ENCODE measurements around the gene CTNNA2.

CTNNA2 gene

DNA sequence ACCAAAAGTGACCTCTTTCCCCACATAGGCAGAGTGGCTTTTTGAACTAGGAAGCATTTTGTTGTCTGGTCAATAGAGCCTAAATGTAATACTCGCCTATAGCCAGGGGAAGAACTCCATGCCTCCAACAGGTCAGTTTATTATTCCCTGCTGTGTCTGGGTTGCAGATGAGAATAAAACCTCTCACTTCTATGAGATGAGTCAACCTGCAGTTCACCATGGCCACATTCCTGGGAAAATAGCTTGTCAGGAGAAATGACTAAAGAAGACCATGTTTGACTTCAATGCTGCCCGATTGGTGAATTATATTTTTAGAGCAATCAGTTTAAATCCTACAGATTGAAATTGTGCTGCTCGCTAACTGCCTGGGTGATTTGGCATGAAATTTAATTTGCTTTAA is 838.4 kb downstream of the CTNNA2 start:
- no peak for DNase-seq

GRCh38 chr2:80354858-80355257 is 842.0 kb downstream of the CTNNA2 start:
- no peak for DNase-seq

DNA sequence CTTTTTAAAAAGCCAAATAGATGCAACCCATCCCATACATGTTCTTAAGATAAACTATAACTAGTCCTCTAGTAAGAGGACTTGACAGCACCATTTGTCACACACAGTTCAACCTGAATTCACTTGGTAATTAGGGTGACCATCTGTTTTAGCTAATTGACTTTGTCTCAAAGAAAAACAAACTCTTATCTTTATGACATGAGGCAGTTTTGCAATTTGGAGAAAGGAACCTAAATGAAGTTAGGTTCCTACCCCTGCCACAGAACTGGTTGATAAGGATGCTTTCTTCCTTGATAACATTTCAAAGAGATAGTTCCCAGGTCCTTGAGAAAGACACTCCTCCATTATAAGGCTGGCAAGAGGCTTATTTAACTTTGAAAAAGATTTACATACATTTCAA is 849.1 kb downstream of the CTNNA2 start:
- DNase-seq, result no peak

DNA sequence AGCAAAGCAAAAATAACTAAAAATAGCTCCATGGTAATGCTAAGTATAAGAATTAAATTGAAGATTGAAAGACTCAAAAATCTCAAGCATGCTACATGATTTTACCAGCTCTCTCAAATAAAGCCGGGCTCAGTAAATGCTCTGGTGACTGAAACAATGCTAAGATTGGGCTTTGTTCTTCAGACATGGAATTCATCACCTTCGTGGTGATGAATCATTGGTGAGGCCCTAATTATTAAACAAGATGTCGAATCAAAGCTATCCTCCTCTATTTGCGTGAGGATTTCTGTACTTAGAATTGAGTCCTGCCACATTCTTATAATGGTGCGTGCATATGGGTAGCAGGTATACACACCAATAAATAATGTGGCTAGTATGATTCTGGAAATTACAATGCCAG is 850.5 kb downstream of the CTNNA2 start:
- no peak for DNase-seq

DNA sequence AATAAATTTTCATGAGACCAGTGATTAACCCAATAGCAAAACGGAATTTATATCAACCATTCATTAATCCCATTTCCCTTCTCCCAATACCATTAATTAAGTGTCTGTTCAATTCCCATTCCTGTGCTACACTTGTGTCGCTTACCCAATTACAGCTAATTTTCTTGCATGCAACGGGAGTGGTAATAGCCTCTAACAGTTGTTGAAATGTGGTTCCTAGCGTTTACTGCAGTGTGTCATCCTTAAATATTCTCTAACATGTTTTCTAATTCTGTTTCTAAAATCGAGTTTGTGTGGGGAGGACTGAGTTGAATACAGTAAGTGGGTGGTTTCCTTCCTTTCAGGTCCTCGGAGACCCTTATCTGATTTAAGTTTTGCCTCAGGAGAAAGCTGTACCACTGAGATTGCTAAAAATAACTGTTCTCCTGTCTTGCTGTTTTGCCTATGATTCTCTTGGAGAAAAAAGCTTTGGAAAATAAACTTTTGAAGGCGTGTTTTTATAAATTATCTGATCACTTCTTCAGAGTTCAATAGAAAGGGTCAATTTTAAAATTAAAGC is 851.0 kb downstream of the CTNNA2 start:
- no peak for DNase-seq

- DNase-seq, result no peak
Observed at GRCh38 chr2:80364524-80365212, 851.8 kb downstream of the CTNNA2 start.

GRCh38 chr2:80365762-80366161 is 852.9 kb downstream of the CTNNA2 start:
- no peak for DNase-seq

GRCh38 chr2:80370375-80371009 is 857.6 kb downstream of the CTNNA2 start:
- no peak for DNase-seq

GRCh38 chr2:80374105-80374504 is 861.3 kb downstream of the CTNNA2 start:
- DNase-seq, result no peak

DNA sequence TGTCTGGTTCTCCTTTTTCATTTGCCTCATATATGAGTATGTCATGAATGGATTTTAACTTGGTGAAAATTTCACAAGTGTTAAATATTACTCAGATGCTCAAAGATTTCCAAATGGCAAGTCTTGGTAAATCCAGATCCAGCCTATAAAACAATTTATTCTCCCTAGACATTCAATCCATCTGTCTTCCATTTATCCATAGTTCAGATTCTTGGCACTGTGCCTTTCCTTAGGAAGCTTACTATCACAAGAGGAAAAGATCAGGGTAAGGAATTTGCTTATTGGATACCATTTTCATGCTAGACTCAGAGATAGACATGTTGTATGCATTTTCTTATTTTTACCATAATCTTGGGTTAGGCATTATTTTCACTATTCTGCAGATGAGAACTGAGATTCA is 864.2 kb downstream of the CTNNA2 start:
- DNase-seq, result no peak

GRCh38 chr2:80380736-80381135 is 867.9 kb downstream of the CTNNA2 start:
- no peak for DNase-seq

DNA sequence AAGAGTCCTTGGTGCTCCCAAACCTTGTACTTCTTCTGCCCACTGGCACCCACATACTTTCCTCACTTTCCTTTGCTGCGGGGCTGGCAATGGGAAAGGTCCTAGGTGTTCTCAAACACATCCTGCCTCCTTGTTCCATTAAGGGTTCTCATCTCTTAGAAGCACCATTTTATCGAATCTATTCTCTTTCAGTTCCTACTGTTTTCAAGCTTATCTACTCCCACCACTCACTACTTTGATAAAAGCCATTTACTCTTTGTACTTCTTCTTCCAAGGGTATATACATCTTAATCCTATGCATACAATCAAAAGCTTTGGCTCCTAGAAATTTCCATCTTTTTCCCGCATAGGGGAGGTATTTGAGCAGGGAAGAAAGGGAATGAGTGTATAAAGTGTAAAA is 868.8 kb downstream of the CTNNA2 start:
- DNase-seq, result no peak

DNA sequence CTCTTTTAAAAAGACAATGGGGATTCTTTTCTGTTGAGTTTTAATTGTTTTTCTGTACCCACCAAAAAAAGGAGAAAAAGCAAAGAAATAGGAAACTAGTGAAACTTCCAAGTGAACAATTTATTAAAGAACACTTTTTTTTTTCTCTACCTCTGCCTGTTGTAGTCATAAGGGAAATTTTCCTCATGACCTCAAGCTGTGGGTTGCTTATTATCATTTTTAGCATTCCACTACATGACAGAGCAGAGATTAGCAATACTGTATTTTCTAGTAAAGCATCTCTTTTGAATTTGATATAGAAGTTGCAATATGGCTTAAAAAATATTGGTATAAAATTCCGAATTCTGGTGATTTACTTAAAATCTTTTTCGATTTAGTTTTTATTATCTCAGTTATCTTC is 879.6 kb downstream of the CTNNA2 start:
- DNase-seq, result no peak

DNA sequence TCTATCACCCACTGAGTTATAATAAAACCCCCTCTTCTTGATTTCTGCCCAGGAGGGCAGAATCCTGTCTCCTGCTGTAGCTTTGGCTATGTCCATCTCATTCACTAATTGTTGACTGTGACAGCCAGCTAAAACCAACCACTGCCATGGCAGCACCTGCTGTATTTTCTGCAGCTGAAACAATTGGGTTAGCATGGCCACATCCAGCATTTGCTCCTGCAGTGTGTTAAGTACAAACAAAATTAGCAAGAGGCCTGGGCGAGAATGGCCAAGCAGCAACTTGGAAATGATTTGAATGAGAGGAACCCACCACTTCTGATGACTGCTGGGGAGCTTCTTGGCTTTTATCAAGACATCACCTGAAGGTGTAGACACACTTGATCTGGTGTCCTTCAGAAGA is 881.1 kb downstream of the CTNNA2 start:
- DNase-seq, result no peak

DNA sequence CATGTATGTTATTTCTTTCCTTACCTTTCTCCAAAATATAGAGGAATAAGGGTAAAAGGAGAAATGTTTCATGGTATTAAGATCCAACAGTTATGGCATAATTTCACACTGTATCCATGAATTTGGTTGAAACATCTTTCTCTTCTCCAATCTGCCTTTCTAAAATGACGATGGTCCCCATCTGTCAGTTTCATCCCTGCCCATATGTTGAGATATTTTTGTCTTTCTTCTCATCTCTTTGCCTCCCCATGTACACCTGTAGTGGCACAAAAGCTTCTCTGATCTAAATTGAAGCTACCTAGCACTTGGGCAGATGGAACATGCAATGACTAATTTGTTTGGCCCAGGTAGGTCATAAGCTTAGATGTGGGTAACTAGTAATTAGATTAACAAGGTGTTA is 882.4 kb downstream of the CTNNA2 start:
- DNase-seq, result no peak

GRCh38 chr2:80396276-80396675 is 883.4 kb downstream of the CTNNA2 start:
- no peak for DNase-seq

DNA sequence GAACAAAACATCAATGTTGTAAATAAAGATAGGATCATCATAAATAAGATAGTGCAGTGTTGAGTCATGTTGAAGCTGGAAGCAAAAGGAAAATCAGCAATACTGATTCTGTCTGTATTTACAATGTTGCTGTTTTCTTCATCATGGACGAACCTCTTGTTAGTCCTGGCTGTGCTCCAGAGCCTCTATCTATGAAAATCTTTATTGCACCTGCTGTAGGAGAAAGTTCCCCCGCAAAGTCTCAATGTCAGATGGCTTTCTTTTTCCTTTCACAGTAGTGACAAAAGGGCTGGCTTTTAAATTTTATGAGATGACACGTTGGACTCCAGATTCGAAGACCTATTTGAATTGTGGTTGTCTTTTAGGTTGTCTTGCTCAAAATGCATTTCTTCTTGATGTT is 890.2 kb downstream of the CTNNA2 start:
- no peak for DNase-seq

- DNase-seq, result no peak
Observed at GRCh38 chr2:80407377-80407776, 894.5 kb downstream of the CTNNA2 start.

- no peak for DNase-seq
Observed at GRCh38 chr2:80410346-80410745, 897.5 kb downstream of the CTNNA2 start.

DNA sequence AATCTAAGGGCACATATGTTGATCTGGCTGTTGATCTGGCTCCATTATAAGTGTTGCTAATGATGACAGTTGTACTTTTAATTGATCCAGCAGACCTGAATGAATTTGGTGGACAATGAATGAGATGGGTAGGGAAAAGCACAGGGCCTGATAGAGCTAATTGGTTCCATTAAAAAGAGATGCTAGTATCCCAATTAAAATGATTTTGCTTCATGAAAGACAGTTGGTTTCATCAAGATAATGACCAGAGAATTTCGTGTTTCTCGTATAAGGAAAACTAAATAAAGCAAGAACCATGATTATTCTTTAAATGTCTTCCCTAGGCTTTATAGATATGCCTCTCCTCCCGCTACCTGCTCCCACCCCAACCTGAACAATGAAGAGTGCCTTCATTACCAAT is 900.3 kb downstream of the CTNNA2 start:
- no peak for DNase-seq

DNA sequence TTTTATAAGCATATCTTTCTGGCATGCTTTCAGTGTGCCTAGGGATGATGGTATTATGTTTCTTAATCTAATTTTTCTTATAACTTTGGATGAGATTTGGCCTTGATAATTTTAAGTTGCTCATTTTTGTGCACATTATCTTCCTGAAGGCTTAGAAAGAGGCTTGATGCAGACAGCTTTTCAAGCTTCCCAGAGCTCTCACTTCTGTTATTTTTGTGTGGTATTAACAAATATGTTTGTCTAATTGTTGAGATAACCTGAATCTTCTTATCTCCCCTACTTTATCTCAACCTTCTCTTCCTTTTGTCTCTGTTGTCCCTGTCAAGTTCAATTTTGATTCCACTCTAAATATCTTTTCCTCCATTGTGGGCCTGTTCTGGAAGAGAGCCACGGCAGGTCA is 904.9 kb downstream of the CTNNA2 start:
- no peak for DNase-seq

DNA sequence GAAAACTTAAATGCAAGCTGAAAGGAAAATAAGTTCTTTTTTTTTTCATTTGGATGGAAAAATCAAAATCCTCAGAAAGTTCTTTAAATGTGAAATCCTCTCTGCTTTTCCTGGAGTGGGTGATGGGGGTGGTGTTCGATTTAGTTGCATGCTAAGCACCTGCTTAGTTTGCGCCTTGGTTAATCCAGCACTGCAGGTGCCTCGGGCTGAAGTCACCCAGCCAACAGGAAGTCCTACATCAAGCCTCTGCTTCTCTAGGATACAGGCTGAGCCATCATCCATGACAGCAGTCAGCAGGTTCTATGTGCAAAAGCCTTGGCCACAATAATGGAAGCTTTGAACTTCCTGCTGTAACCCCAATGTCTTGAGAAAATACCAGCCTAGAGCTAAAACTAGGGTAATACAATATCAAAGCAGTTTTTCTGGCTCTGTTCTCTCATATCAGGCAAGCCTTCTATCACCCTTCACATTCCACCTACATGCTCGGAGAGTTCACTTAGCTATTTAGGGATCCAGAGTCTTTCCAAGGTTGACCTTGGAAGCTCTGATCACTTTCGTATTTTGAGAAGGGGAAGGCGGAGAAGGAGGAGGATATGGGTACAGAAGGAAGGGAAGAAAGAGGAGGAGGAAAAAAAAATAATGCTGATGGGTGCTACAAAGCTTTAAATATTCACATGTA is 907.8 kb downstream of the CTNNA2 start:
- no peak for DNase-seq

- DNase-seq, result no peak
Observed at GRCh38 chr2:80429251-80429650, 916.4 kb downstream of the CTNNA2 start.

GRCh38 chr2:80437959-80438358 is 925.1 kb downstream of the CTNNA2 start:
- no peak for DNase-seq
